Measurements from ENCODE around the gene SLC9A3. TPM values are rescaled to one million over a fixed set of nuclear protein-coding genes. Genes with fewer than 3 reads are reported as not detected.

Gene SLC9A3
- polyA plus RNA-seq, 6 donors from 2014 or later: 0.84 to 2.1 (median 1.6) TPM

DNA sequence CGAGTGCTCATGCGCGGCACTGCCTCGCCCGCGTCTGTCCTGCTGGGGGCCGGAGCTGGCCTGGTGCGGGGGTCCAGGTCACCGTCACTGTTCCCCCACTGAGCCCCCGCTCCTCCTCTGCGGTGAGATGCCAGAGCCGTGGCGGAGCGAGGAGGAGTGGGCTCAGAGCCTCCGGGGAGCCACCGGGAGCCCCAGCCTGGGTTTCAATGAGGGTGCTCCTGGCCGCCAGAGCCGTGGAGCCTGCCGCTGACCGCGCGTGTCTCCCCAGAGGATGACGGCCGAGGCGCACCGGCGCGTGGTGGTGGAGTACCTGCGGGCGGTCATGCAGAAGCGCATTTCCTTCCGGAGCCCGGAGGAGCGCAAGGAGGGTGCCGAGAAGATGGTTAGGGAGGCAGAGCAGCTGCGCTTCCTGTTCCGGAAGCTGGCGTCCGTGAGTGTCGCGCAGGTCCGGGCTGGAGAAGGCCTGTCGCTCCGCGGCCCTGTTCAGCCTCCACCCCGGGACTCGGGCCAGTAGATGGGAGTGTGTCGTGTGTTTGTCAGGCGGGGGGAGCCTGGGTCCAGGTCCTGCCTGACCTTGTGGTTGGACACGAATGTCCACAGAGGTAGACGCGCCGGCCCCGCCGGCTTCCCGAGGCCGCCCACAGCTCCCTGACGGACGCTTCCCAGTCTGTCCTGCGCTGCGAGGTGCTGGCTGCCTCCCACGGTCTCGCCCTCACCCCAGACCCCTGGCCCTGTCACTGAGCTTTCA is 59.2 kb downstream of the SLC9A3 start:
- H3K27me3 Mint-ChIP-seq: no peaks in the 10 kb centered on the region
- ATAC-seq (ENCODE audit: low read depth in 2 of 2): no peak
- H3K4me3 Mint-ChIP-seq: no peak overlapping the region
- peak overlapping the region in 1 of 6 donors; percentile 42 for H3K27ac Mint-ChIP-seq
- peaks cover 14 to 21% of the 10 kb centered on the region in 2 donors for H3K36me3 Mint-ChIP-seq
- DNase-seq: no peak
- H3K9me3 Mint-ChIP-seq: peaks cover 0 to 4% (median 0%) of the 10 kb centered on the region in 7 donors
- H3K4me1 Mint-ChIP-seq: peaks cover 6 to 38% (median 15%) of the 10 kb centered on the region in 3 donors

DNA sequence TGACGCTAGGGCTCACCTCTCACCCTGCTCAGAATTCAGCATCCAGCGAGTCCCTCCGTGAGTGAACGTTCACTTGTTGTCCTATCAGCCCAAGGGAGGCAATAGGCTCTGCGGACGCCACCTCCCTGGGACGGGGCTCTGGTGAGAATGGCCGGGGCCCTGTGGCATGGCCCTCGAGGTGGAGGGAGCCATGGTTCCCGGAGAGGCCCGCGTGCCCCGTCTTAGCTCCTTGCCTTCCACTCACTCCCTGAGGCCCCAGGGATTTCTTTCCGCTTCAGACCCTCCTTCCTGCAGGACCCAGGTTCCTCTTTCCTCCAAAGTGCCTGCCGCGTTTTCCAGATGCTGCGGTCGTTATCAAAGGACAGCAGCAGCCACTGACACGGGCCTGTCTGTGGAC is 59.8 kb downstream of the SLC9A3 start:
- H3K36me3 Mint-ChIP-seq: peaks cover 20 to 26% of the 10 kb centered on the region in 2 donors
- no peak for ATAC-seq (ENCODE audit: low read depth in 2 of 2)

DNA sequence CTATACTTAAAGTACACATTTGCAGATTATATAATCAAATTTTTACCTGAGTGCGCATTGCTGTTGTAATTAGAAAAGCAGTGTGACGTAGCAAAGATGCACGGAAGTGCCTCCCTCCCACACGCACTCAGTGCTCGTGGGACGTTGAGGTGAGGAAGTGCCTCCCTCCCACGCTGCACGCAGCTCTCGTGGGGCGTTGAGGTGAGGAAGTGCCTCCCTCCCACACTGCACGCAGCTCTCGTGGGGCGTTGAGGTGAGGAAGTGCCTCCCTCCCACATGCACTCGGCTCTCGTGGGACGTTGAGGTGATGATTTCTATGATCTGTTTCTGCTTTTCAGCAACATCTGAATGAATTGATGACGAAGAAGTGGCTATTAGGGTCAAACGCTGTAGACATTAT is 60.3 kb downstream of the SLC9A3 start:
- Mint-ChIP-seq H3K27ac (peak overlapping the region; percentile 74 to 97 (median 94)), H3K4me1 (peaks cover 8 to 27% (median 11%) of the 10 kb centered on the region in 3 donors), H3K36me3 (peaks cover 22 to 31% of the 10 kb centered on the region in 2 donors), H3K9me3 (peaks cover 0 to 4% (median 0%) of the 10 kb centered on the region in 7 donors), H3K4me3 (peak overlapping the region; percentile 15 to 71 (median 56)), H3K27me3 (no peaks in the 10 kb centered on the region)
- DNase-seq (peak; percentile 85), ATAC-seq (ENCODE audit: low read depth in 2 of 2) (peak; percentile 95 to 96)

More for the DNA sequence above, 59.8 kb downstream of the SLC9A3 start:
- Mint-ChIP-seq H3K4me3 (peak overlapping the region; percentile 15 to 71 (median 56)), H3K9me3 (peaks cover 0 to 4% (median 0%) of the 10 kb centered on the region in 7 donors), H3K27me3 (no peaks in the 10 kb centered on the region), H3K27ac (peak overlapping the region; percentile 74 to 97 (median 94)), H3K4me1 (peaks cover 8 to 32% (median 11%) of the 10 kb centered on the region in 3 donors)
- no peak for DNase-seq

DNA sequence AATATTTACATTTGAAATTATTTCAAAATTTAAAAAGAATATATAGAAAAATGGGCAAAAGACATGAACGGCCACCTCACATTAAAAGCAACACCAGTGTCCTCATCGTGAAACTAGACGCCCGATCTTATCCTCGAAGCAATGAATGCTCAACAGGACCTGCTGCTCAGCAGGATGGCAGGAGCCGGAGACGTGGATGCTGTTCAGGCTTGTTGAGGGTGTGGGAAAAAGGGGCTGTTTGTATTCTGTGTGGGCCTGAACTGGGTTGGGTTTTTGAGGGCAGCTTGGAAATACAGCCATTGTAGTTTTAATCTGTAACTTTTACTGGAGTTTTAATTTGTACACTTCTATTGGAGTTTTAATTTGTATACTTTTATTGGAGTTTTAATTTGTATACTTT is 60.9 kb downstream of the SLC9A3 start:
- peak overlapping the region; percentile 74 to 97 (median 92) for H3K27ac Mint-ChIP-seq
- H3K4me1 Mint-ChIP-seq: peaks cover 8 to 27% (median 11%) of the 10 kb centered on the region in 3 donors
- H3K36me3 Mint-ChIP-seq: peaks cover 25 to 33% of the 10 kb centered on the region in 2 donors
- no peak for ATAC-seq (ENCODE audit: low read depth in 2 of 2)
- H3K9me3 Mint-ChIP-seq: peaks cover 0 to 4% (median 0%) of the 10 kb centered on the region in 7 donors
- no peak for DNase-seq
- H3K4me3 Mint-ChIP-seq: no peak overlapping the region
- H3K27me3 Mint-ChIP-seq: no peaks in the 10 kb centered on the region

DNA sequence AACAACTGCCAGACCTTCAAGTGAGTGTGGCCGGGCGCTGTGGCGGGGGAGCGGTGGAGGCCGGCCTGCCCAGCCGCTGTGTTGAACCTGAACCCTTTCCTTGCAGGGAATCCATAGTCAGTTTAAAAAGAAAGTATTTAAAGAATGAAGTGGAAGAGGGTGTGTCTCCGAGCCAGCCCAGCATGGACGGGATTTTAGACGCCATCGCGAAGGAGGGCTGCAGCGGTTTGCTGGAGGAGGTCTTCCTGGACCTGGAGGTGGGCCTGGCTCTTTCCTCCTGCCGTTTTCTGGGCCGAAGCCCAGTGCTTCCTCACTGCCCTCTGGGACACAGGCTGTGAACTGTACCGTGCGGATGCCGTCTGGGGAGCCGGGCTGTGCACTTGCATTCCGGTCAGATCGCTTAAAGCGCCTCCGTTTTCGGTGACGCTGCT is 62.2 kb downstream of the SLC9A3 start:
- Mint-ChIP-seq H3K27me3 (no peaks in the 10 kb centered on the region), H3K4me3 (no peak overlapping the region), H3K36me3 (peaks cover 30 to 37% of the 10 kb centered on the region in 2 donors), H3K4me1 (peaks cover 8 to 27% (median 11%) of the 10 kb centered on the region in 3 donors), H3K27ac (peak overlapping the region in 3 of 6 donors; percentile 61 to 90 (median 89)), H3K9me3 (peaks cover 0 to 4% (median 0%) of the 10 kb centered on the region in 7 donors)
- DNase-seq: no peak
- ATAC-seq (ENCODE audit: low read depth in 2 of 2): no peak

DNA sequence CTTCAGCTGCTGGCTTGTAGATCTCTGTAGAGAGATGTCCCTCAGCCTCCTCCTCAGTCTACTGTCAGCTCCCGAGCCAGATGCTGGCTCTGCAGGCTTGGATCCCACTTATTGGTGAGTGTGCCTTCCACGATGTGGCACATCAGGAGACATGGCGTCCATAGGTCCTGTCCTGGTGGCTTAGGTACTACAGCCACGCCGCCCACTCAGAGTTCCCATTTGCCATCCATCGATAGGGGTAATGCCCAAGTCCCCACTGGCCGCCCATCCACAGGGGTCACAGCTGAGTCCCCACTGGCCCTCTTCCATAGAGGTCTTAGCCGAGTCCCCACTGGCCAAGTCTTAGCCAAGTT is 64.0 kb downstream of the SLC9A3 start:
- H3K9me3 Mint-ChIP-seq: peaks cover 0 to 4% (median 0%) of the 10 kb centered on the region in 7 donors
- no peak for ATAC-seq (ENCODE audit: low read depth in 2 of 2)
- H3K27ac Mint-ChIP-seq: peak overlapping the region in 2 of 6 donors; percentile 3 to 66
- no peak overlapping the region for H3K4me3 Mint-ChIP-seq
- no peak for DNase-seq
- peaks cover 8 to 21% (median 9%) of the 10 kb centered on the region in 3 donors for H3K4me1 Mint-ChIP-seq
- no peaks in the 10 kb centered on the region for H3K27me3 Mint-ChIP-seq
- peaks cover 30 to 37% of the 10 kb centered on the region in 2 donors for H3K36me3 Mint-ChIP-seq

DNA sequence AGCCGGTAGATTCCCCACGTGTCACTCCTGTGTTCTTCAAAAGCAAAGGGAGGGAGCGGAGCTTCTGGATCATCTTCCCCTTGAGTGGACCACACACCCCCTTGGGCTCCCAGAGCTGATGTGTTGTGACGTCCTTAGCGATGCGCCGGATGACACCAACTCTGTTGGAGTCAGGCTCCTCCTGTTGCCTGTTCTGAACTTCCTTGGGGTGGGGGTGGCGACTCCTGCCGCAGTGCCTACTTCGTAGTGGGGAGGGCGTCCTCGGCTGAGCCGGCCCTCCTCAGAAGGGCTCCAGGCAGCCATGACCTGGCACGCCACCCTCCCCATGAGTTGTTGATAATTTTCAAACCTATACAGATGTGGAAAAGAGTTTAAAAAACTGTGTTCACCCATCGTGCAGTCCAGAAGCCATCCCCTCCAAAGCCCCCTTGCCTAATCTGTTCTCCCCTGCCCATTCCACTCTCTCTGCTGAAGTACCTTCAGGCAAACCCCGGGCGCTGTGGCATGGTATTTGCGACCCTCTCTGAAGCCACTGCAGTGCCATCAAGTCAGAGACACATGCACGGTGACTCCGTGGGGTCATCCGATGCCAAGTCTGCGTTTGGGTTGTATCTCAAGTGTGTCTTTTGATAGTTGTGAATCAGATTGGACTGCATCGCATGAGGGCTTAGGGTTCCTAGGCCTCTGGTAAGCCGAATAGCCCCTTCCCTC is 64.5 kb downstream of the SLC9A3 start:
- peaks cover 8 to 16% (median 9%) of the 10 kb centered on the region in 3 donors for H3K4me1 Mint-ChIP-seq

DNA sequence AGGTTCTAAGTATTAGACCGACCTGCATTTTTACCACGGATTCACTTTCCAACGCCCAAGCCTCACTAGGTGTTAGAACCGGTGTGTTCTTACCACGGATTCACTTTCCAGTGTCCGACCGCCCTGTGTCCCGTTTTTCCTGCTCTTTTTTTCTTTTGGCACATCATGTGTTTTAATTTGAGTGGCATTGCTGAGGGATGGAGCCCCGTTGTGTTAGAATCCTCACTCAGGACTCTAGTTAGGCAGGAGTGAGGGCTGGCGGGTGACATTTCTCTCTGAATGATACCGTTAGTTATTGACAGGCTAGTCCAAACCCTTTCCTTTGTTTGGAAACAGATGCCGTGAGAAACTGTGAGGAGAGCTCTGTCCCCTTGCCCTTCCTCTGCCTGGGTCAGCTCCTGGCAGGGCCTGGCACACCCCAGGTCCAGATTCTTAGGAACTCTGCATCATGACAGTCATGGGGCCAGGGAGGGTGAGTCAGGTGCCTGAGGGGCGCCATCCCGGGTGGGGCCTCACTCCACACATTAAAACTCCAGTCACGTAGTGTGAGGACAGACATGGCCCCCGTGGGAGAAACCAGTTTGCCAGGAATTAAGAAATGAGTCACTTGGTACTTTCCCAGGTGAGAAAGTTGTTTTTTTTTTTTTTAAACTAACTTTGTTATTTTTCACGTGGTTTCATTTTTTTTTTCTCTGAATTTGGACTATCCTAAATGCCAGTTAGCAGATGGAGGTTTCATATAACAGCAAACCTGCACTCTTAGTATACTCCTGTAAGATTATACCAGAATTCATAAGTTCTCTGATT is 65.5 kb downstream of the SLC9A3 start:
- DNase-seq (no peak), ATAC-seq (ENCODE audit: low read depth in 2 of 2) (no peak)
- Mint-ChIP-seq H3K9me3 (no peaks in the 10 kb centered on the region), H3K4me1 (peaks cover 6 to 9% (median 7%) of the 10 kb centered on the region in 3 donors), H3K36me3 (peaks cover 38 to 42% of the 10 kb centered on the region in 2 donors), H3K4me3 (no peak overlapping the region), H3K27ac (no peak overlapping the region), H3K27me3 (no peaks in the 10 kb centered on the region)

More for the DNA sequence above, 64.5 kb downstream of the SLC9A3 start:
- ATAC-seq (ENCODE audit: low read depth in 2 of 2) (no peak), DNase-seq (no peak)
- H3K9me3 Mint-ChIP-seq: peaks cover 0 to 4% (median 0%) of the 10 kb centered on the region in 7 donors
- peak overlapping the region in 4 of 6 donors; percentile 39 to 80 (median 74) for H3K27ac Mint-ChIP-seq
- H3K27me3 Mint-ChIP-seq: no peaks in the 10 kb centered on the region
- peaks cover 30 to 37% of the 10 kb centered on the region in 2 donors for H3K36me3 Mint-ChIP-seq
- peak overlapping the region in 1 of 8 donors; percentile 79 for H3K4me3 Mint-ChIP-seq

DNA sequence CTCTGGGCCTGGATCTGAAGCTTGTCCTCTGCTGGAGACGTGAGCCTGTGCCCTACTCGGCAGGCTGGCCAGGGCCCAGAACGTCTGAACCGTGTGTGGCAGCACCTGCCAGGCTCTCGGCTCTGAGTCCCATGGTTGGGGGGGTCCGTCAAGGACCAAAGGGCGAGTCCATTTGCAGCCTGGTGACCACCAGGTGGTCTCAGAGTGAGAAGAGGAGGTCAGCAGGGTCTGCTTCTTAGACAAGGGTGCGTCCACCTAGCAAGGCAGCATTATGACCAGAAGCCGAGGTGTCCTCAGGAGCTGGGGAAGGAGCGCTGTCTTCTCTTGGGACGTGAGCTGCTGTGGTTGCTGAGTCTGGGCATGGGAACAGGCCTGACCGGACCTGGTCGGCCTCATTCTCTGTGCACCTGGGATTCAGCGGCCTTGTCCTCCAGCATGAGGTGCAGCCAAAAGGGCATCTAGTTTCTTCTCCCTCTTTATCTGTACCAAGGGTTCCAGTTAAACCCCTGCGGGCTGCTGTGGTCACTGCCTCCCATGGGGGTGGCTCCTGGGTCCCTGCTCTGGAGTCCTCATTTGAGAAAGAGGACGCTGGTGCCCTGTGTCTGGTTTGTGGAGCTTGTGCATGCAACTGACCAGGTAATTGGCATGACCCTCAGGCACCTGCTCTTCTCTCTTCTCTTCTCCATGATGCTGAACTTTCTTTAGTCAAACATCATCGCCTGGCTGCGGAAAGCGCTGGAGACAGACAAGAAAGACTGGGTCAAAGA is 66.9 kb downstream of the SLC9A3 start:
- DNase-seq: no peak
- Mint-ChIP-seq H3K4me3 (no peak overlapping the region), H3K36me3 (peaks cover 51% of the 10 kb centered on the region in 2 donors), H3K27me3 (no peaks in the 10 kb centered on the region), H3K9me3 (peaks cover 0 to 8% (median 4%) of the 10 kb centered on the region in 7 donors), H3K4me1 (peaks cover 0 to 15% (median 10%) of the 10 kb centered on the region in 3 donors), H3K27ac (no peak overlapping the region)
- no peak for ATAC-seq (ENCODE audit: low read depth in 2 of 2)

DNA sequence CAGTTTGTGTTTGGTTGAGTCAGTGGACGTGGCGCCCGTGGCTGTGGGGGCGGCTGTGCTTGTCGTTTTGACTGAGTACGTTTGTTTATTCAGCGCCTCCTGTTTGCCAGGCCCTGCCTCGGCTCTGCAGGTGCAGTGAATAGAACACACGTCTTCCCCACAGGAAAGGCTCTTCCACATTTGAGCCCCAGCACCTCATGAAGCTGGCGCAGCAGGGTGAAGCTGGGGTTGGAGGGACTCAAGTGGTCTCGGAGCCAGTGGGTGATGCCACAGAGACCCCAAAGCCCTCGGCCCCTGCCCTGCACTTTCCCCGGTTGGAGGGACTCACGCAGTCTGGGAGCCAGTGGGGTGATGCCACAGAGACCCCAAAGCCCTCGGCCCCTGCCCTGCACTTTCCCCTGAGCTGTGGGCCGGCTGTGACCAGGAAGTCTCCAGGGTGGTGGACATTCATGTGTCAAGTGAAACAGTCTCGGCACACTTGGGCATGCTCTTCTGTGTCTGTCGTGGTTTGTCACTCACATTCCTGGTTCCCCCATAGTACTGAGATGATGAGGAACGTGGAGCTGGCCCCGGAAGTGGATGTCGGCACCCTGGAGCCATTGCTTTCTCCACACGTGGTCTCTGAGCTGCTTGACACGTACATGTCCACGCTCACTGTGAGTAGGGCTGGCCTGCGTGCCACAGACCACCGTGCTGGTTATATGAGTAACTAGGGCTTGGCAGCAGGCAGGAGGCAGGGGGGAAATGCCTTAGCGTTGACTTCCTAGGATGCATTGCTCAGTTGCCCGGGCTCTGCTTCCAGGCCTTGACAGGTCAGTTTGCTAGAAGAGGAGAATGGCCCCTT is 67.7 kb downstream of the SLC9A3 start:
- ATAC-seq (ENCODE audit: low read depth in 2 of 2): no peak
- Mint-ChIP-seq H3K27ac (no peak overlapping the region), H3K27me3 (no peaks in the 10 kb centered on the region), H3K4me1 (peaks cover 0 to 15% (median 10%) of the 10 kb centered on the region in 3 donors), H3K4me3 (no peak overlapping the region), H3K9me3 (peaks cover 1 to 15% (median 12%) of the 10 kb centered on the region in 7 donors), H3K36me3 (peaks cover 51% of the 10 kb centered on the region in 2 donors)
- no peak for DNase-seq

DNA sequence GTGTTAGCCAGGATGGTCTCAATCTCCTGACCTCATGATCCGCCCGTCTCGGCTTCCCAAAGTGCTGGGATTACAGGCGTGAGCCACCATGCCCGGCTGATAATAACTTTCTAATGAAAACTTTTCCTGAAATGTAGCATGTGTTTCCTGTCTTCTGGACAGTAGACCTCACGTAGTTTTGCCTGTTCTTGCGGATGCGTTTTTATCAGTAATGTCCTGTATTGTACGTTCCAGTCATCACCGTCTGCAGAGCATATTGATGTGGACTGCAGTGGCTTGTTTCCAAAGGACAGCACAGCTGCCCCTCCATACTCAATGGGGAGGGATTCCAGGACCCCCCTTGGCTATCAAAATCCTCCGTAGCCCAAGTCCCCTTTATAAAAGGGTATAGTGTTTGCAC is 68.4 kb downstream of the SLC9A3 start:
- Mint-ChIP-seq H3K27me3 (no peaks in the 10 kb centered on the region), H3K9me3 (peaks cover 4 to 20% (median 16%) of the 10 kb centered on the region in 7 donors), H3K4me3 (no peak overlapping the region), H3K4me1 (peaks cover 0 to 15% (median 10%) of the 10 kb centered on the region in 3 donors), H3K36me3 (peaks cover 56 to 59% of the 10 kb centered on the region in 2 donors), H3K27ac (no peak overlapping the region)
- no peak for DNase-seq
- ATAC-seq (ENCODE audit: low read depth in 2 of 2): no peak

DNA sequence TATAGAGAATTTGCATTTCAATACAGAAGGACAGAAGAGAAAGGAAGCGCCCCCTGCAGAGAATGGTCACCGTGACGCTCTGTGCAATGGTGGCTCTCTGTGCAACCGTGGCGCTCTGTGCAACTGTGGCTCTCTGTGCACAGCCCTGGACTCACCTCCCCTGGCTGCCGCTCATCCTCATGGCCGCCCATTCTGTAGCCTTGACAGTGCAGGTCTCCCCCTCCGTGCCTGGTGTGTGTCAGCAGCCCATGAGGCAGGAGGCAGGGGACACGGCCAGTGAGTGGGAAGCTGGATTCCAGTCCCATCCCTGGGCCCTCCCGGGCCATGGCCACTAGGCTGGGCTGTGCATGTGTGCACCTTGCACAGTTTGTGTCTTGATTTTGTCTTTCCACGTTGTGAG is 69.3 kb downstream of the SLC9A3 start:
- Mint-ChIP-seq H3K4me1 (peaks cover 0 to 18% (median 12%) of the 10 kb centered on the region in 3 donors), H3K27ac (no peak overlapping the region), H3K27me3 (no peaks in the 10 kb centered on the region), H3K4me3 (no peak overlapping the region), H3K36me3 (peaks cover 60 to 61% of the 10 kb centered on the region in 2 donors), H3K9me3 (peaks cover 5 to 21% (median 16%) of the 10 kb centered on the region in 7 donors)
- no peak for ATAC-seq (ENCODE audit: low read depth in 2 of 2)
- DNase-seq: no peak
